SK-N-MC (cell line): ENCODE data around the gene DLD.

Experiments
- FOXP2 ChIP-seq: optimal IDR thresholded peaks from 2 replicates; pipeline ENCODE3; 2011; ENCODE audit warnings: mild to moderate bottlenecking, moderate library complexity; ENCODE audit not compliant: insufficient read depth; ENCODE audit errors: extremely low read length, control extremely low read depth
- POLR2AphosphoS5 ChIP-seq: IDR thresholded peaks from 2 replicates; pipeline ENCODE4 v1.6.1; 2012; ENCODE audit warnings: mild to moderate bottlenecking, low read depth, low read length, borderline replicate concordance

DNA sequence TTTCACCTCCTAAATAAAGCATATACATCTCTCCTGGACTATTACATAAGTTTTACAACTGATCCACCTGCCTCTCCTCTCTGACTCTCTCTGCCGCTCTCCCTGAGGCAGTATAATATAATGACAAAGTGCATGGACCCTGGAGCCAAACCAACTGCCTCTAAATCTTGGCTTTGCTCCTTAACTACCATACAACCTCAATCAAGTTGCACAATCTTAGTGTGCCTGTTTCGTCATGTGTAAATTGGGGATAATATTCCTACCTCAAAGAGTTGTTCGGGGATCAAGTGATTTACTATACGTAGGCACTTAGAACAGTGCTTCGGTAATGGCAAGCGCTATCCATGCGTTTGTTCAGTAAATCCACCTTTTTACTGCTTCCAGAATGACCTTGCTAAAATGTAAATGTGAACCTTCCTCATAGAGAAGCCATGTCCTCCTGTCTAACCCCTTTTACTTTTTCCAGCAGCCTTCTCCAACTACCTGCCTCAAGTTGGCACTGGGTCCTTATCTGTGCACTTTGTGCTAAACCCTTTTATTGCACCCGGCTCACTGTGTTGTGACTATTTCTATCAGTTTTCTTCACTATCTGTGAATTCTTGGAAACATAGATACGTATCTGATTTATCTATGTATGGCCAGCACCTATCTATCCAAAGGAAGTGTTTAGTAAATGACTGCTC lies 30.6 kb upstream of the DLD start:
- no peak for TF ChIP-seq FOXP2
- no peak for TF ChIP-seq POLR2AphosphoS5
